Measurements from ENCODE around the gene DDX31.

DDX31 gene

DNA sequence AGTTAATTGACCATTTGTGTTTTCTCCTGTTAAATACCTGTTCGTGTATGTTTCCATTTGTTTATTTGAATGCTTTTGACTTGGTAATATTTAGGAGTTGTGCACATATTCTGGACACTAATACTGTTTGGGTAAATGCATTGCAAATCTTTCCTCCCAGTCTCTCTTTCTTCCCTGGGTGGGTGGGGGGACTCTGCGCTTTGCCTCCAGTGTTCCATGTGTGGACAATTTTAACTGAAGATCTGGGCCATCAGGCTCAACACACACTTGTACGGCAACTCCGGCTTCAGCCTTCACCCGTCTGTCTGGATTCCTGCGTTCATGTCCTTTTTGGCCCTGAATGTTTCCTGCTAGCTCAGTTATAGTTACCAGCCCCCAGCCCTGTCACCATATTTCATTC lies 40.5 kb upstream of the DDX31 start:
- H3K36me3 ChIP-seq (ENCODE audit: control insufficient read depth, insufficient read depth, low read length) = no peaks in the 10 kb centered on the region
- DNase-seq (ENCODE audit: extremely low read depth, insufficient read length) = no peak
- H3K27me3 ChIP-seq (replicated peaks; ENCODE audit: control insufficient read depth, insufficient read depth, low read length) = no peaks in the 10 kb centered on the region
- no peak for TF ChIP-seq CTCF (IDR thresholded peaks at IDR 0.05; ENCODE audit: insufficient read depth, low read length, poor library complexity, severe bottlenecking)
- H3K4me3 ChIP-seq (replicated peaks; ENCODE audit: low read depth, low read length) = no peak overlapping the region

- Histone ChIP-seq H3K36me3 (ENCODE audit: control insufficient read depth, insufficient read depth, low read length) (no peaks in the 10 kb centered on the region), H3K27me3 (replicated peaks; ENCODE audit: control insufficient read depth, insufficient read depth, low read length) (no peaks in the 10 kb centered on the region)
- no peak for DNase-seq (ENCODE audit: extremely low read depth, insufficient read length)
Observed at GRCh38 chr9:132708769-132709430, 39.1 kb upstream of the DDX31 start.

DNA sequence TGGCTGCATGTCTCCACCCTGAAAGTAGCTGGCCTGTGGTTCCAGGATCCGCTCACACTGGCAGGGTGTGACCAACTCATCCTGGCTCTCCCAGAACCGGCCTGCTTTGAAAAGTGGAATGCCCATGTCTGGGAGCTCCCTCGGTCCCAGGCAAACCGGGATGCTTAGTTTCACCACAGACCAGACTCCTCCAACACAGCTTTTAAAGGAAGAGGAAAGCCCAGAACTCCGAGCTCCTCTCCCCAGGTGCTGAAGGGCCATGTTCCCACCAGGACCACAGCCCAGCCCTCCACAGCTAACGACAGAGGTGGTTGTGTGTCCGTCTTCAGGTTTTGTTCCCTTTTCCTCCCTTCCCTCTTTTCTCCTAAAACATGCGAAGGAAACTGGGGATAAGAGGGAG lies 38.5 kb upstream of the DDX31 start:
- TF ChIP-seq CTCF (IDR thresholded peaks at IDR 0.05; ENCODE audit: insufficient read depth, low read length, poor library complexity, severe bottlenecking) = no peak
- no peak for DNase-seq (ENCODE audit: extremely low read depth, insufficient read length)
- Histone ChIP-seq H3K27me3 (replicated peaks; ENCODE audit: control insufficient read depth, insufficient read depth, low read length) (no peaks in the 10 kb centered on the region), H3K4me3 (replicated peaks; ENCODE audit: low read depth, low read length) (no peak overlapping the region), H3K36me3 (ENCODE audit: control insufficient read depth, insufficient read depth, low read length) (no peaks in the 10 kb centered on the region)

More at GRCh38 chr9:132708769-132709430, 39.1 kb upstream of the DDX31 start:
- H3K4me3 ChIP-seq (replicated peaks; ENCODE audit: low read depth, low read length) = no peak overlapping the region
- TF ChIP-seq CTCF (IDR thresholded peaks at IDR 0.05; ENCODE audit: insufficient read depth, low read length, poor library complexity, severe bottlenecking) = no peak

GRCh38 chr9:132703336-132703735 lies 33.6 kb upstream of the DDX31 start:
- Histone ChIP-seq H3K27me3 (replicated peaks; ENCODE audit: control insufficient read depth, insufficient read depth, low read length) (no peaks in the 10 kb centered on the region), H3K4me3 (replicated peaks; ENCODE audit: low read depth, low read length) (no peak overlapping the region), H3K36me3 (ENCODE audit: control insufficient read depth, insufficient read depth, low read length) (no peaks in the 10 kb centered on the region)
- TF ChIP-seq CTCF (IDR thresholded peaks at IDR 0.05; ENCODE audit: insufficient read depth, low read length, poor library complexity, severe bottlenecking) = no peak
- DNase-seq (ENCODE audit: extremely low read depth, insufficient read length) = no peak

GRCh38 chr9:132702254-132702653 lies 32.5 kb upstream of the DDX31 start:
- Histone ChIP-seq H3K36me3 (ENCODE audit: control insufficient read depth, insufficient read depth, low read length) (no peaks in the 10 kb centered on the region), H3K27me3 (replicated peaks; ENCODE audit: control insufficient read depth, insufficient read depth, low read length) (no peaks in the 10 kb centered on the region), H3K4me3 (replicated peaks; ENCODE audit: low read depth, low read length) (no peak overlapping the region)
- DNase-seq (ENCODE audit: extremely low read depth, insufficient read length) = no peak
- no peak for TF ChIP-seq CTCF (IDR thresholded peaks at IDR 0.05; ENCODE audit: insufficient read depth, low read length, poor library complexity, severe bottlenecking)

DNA sequence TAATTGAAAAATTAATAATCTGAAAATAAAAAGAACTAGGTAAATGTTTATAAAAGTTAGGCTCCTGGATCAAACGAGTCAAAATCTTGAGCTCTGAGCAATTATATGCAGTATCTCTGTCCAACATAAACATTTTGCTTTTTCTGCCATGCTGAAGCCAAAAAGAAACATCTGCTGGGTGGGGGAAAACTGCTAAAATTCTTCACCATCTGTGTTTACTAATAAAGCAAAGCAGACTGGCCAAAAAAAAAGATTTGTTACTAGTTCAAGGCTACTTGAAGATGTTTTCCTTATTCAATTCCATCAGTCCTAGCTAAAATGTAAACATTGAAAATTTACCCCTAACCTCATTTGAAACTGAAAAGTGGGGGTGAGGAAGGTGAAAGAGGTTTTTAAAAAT lies 30.2 kb upstream of the DDX31 start:
- no peak for TF ChIP-seq CTCF (IDR thresholded peaks at IDR 0.05; ENCODE audit: insufficient read depth, low read length, poor library complexity, severe bottlenecking)
- no peak overlapping the region for H3K4me3 ChIP-seq (replicated peaks; ENCODE audit: low read depth, low read length)
- H3K36me3 ChIP-seq (ENCODE audit: control insufficient read depth, insufficient read depth, low read length) = no peaks in the 10 kb centered on the region
- H3K27me3 ChIP-seq (replicated peaks; ENCODE audit: control insufficient read depth, insufficient read depth, low read length) = no peaks in the 10 kb centered on the region
- DNase-seq (ENCODE audit: extremely low read depth, insufficient read length) = no peak

All from GM06990 (cell line).